NCI-H1436 (cell line): ENCODE measurements around the gene DIP2B.

Source experiments
- DNase-seq: peaks from one replicate; lab custom pipeline; 2025; lab: John Stamatoyannopoulos, UW

DIP2B gene

GRCh38 chr12:50775251-50775650 is 270.5 kb downstream of the DIP2B start:
- DNase-seq = no peak

- no peak for DNase-seq
Observed at GRCh38 chr12:50776749-50777728, 272.3 kb downstream of the DIP2B start.

GRCh38 chr12:50778663-50779590 is 274.1 kb downstream of the DIP2B start:
- DNase-seq = no peak

- no peak for DNase-seq
Observed at GRCh38 chr12:50780013-50780412, 275.2 kb downstream of the DIP2B start.

GRCh38 chr12:50784501-50784900 is 279.7 kb downstream of the DIP2B start:
- no peak for DNase-seq

- no peak for DNase-seq
Observed at GRCh38 chr12:50785406-50786001, 280.7 kb downstream of the DIP2B start.

- DNase-seq = no peak
Observed at GRCh38 chr12:50786498-50787231, 281.9 kb downstream of the DIP2B start.

- DNase-seq = no peak
Observed at GRCh38 chr12:50787618-50788017, 282.8 kb downstream of the DIP2B start.

- DNase-seq = no peak
Observed at GRCh38 chr12:50788561-50788960, 283.8 kb downstream of the DIP2B start.

- no peak for DNase-seq
Observed at GRCh38 chr12:50790081-50790480, 285.3 kb downstream of the DIP2B start.
